Stimulated activated CD4-positive, alpha-beta T cell treated with anti-CD3 and anti-CD28 coated beads, Interleukin-4, amount 100 ng/mL, for 48 hours (primary cell): Measurements from ENCODE around the gene P3H2.
"Not testable (repeated sequence)": the region's sequence is repeated elsewhere in the genome, so short reads cannot be mapped to it uniquely, and the experiment has no call there.

Experiments
- DNase-seq, 2 donors: peaks; one replicate each; pipeline ENCODE4 v3.0.0-alpha.2; 2020; ENCODE audit warnings: low read depth in 2 of 2

P3H2 gene

GRCh38 chr3:190120269-190121060 is at the start of gene P3H2:
P3H2 (minus strand) TSS chr3:190120897; CDS start chr3:190120731, 166 bp downstream.
- peak; percentile 7 to 20 for DNase-seq

- no peak for DNase-seq
Measured at GRCh38 chr3:190169877-190170276, 49.2 kb upstream of the P3H2 start.

- DNase-seq = no peak
Measured at GRCh38 chr3:190169243-190169642, 48.5 kb upstream of the P3H2 start.

GRCh38 chr3:190167936-190168680 is 47.4 kb upstream of the P3H2 start:
- DNase-seq = no peak

GRCh38 chr3:190166948-190167347 is 46.3 kb upstream of the P3H2 start:
- no peak for DNase-seq

GRCh38 chr3:190165253-190165652 is 44.6 kb upstream of the P3H2 start:
- DNase-seq = no peak

GRCh38 chr3:190162013-190162412 is 41.3 kb upstream of the P3H2 start:
- DNase-seq = not testable (repeated sequence)

- no peak for DNase-seq
Measured at GRCh38 chr3:190159902-190160435, 39.3 kb upstream of the P3H2 start.

GRCh38 chr3:190158261-190158660 is 37.6 kb upstream of the P3H2 start:
- no peak for DNase-seq

GRCh38 chr3:190155752-190156151 is 35.1 kb upstream of the P3H2 start:
- no peak for DNase-seq

- DNase-seq = no peak
Measured at GRCh38 chr3:190150681-190151080, 30.0 kb upstream of the P3H2 start.

GRCh38 chr3:190149830-190150619 is 29.3 kb upstream of the P3H2 start:
- not testable (repeated sequence) for DNase-seq

GRCh38 chr3:190144793-190145192 is 24.1 kb upstream of the P3H2 start:
- not testable (repeated sequence) for DNase-seq

GRCh38 chr3:190142041-190142440 is 21.3 kb upstream of the P3H2 start:
- DNase-seq = no peak

- DNase-seq = no peak
Measured at GRCh38 chr3:190139365-190139764, 18.7 kb upstream of the P3H2 start.

- DNase-seq = no peak
Measured at GRCh38 chr3:190132371-190132770, 11.7 kb upstream of the P3H2 start.

- DNase-seq = no peak
Measured at GRCh38 chr3:190131329-190131728, 10.6 kb upstream of the P3H2 start.

GRCh38 chr3:190130696-190131095 is 10.0 kb upstream of the P3H2 start:
- no peak for DNase-seq

- DNase-seq = no peak
Measured at GRCh38 chr3:190130037-190130436, 9.3 kb upstream of the P3H2 start.

- no peak for DNase-seq
Measured at GRCh38 chr3:190127797-190128196, 7.1 kb upstream of the P3H2 start.

- DNase-seq = no peak
Measured at GRCh38 chr3:190127195-190127594, 6.5 kb upstream of the P3H2 start.
